Liver (tissue), 9 donors: Measurements from ENCODE around the gene SYNC. TPM values are rescaled to one million over a fixed set of nuclear protein-coding genes. Genes with fewer than 3 reads are reported as not detected.

Source experiments
- DNase-seq: peaks from one replicate; pipeline ENCODE4 v3.0.0-alpha.2; 2017; ENCODE audit warnings: low spot score
- H3K27ac ChIP-seq, 2 donors: one replicate each; pipeline ENCODE4 v1.7.0; 2013; ENCODE audit warnings: inconsistent platforms in 2 of 2, low read length in 2 of 2, control low read depth in 1 of 2, low read depth in 1 of 2, mild to moderate bottlenecking in 1 of 2
- H3K27me3 ChIP-seq, 4 donors: one replicate each; pipeline versions ENCODE4 v1.6.1 to v1.7.0; 2013; ENCODE audit warnings: low read length in 3 of 4, inconsistent platforms in 1 of 4, mild to moderate bottlenecking in 1 of 4, moderate library complexity in 1 of 4; ENCODE audit not compliant: control insufficient read depth in 4 of 4, insufficient read depth in 4 of 4
- H3K36me3 ChIP-seq, 4 donors: one replicate each; pipeline versions ENCODE4 v1.6.1 to v1.7.0; 2013; ENCODE audit warnings: low read length in 3 of 4, mild to moderate bottlenecking in 3 of 4, low read depth in 1 of 4, moderate library complexity in 1 of 4; ENCODE audit not compliant: control insufficient read depth in 4 of 4, insufficient read depth in 3 of 4
- H3K4me1 ChIP-seq, 4 donors: one replicate each; pipeline versions ENCODE4 v1.6.1 to v1.7.0; 2013; ENCODE audit warnings: low read length in 3 of 4, mild to moderate bottlenecking in 3 of 4, moderate library complexity in 1 of 4; ENCODE audit not compliant: control insufficient read depth in 4 of 4, insufficient read depth in 4 of 4
- H3K4me3 ChIP-seq, 3 donors: one replicate each; pipeline versions ENCODE4 v1.6.1 to v1.7.0; 2013; ENCODE audit warnings: low read length in 3 of 3, control low read depth in 1 of 3, low read depth in 1 of 3, mild to moderate bottlenecking in 1 of 3
- H3K9ac ChIP-seq, 2 donors: one replicate each; pipeline ENCODE4 v1.7.0; 2013; ENCODE audit warnings: low read length in 2 of 2, mild to moderate bottlenecking in 2 of 2, moderate library complexity in 2 of 2, control low read depth in 1 of 2, low read depth in 1 of 2
- H3K9me3 ChIP-seq, 4 donors: one replicate each; pipeline versions ENCODE4 v1.6.1 to v1.7.0; 2013; ENCODE audit warnings: low read length in 3 of 4; ENCODE audit not compliant: control insufficient read depth in 4 of 4
- ATF3 ChIP-seq: IDR thresholded peaks from 2 replicates; pipeline ENCODE4 v1.6.1; 2016; ENCODE audit warnings: antibody characterized with exemption
- CTCF ChIP-seq: fragments of 150-350 bp; IDR thresholded peaks from 2 replicates; pipeline ENCODE4 v1.5.1; 2017; ENCODE audit warnings: improper control_type of control experiment, low read depth, low read length; ENCODE audit not compliant: missing input control
- EGR1 ChIP-seq, 2 donors: IDR thresholded peaks; 2 replicates each; pipeline ENCODE4 v1.6.1; 2016 to 2018; ENCODE audit warnings: antibody characterized with exemption in 2 of 2, low read depth in 2 of 2
- FOXA1 ChIP-seq: IDR thresholded peaks from 2 replicates; pipeline ENCODE4 v1.6.1; 2016; ENCODE audit warnings: antibody characterized with exemption
- FOXA2 ChIP-seq: IDR thresholded peaks from 2 replicates; pipeline ENCODE4 v1.6.1; 2016; ENCODE audit warnings: antibody characterized with exemption
- HNF4A ChIP-seq, 2 donors: conservative IDR thresholded peaks; 2 replicates each; pipeline ENCODE4 v1.6.1; 2016; ENCODE audit warnings: antibody characterized with exemption in 2 of 2, mild to moderate bottlenecking in 2 of 2
- HNF4G ChIP-seq: IDR thresholded peaks from 2 replicates; pipeline ENCODE4 v1.6.1; 2016; ENCODE audit warnings: antibody characterized with exemption
- JUND ChIP-seq, 2 donors: IDR thresholded peaks; 2 replicates each; pipeline ENCODE4 v1.6.1; 2016; ENCODE audit warnings: antibody characterized with exemption in 2 of 2
- MAX ChIP-seq: IDR thresholded peaks from 2 replicates; pipeline ENCODE4 v1.6.1; 2016; ENCODE audit warnings: antibody characterized with exemption
- NR2F2 ChIP-seq: IDR thresholded peaks from 2 replicates; pipeline ENCODE4 v1.6.1; 2016; ENCODE audit warnings: antibody characterized with exemption
- RAD21 ChIP-seq, 2 donors: IDR thresholded peaks; 2 replicates each; pipeline ENCODE4 v1.6.1; 2016; ENCODE audit warnings: antibody characterized with exemption in 2 of 2, mild to moderate bottlenecking in 2 of 2
- RXRA ChIP-seq, 2 donors: IDR thresholded peaks; 2 replicates each; pipeline ENCODE4 v1.6.1; 2017 to 2018; ENCODE audit warnings: antibody characterized with exemption in 2 of 2, mild to moderate bottlenecking in 1 of 2
- SP1 ChIP-seq: IDR thresholded peaks from 2 replicates; pipeline ENCODE4 v1.6.1; 2018; ENCODE audit warnings: antibody characterized with exemption, mild to moderate bottlenecking
- TAF1 ChIP-seq: conservative IDR thresholded peaks from 2 replicates; pipeline ENCODE4 v1.6.1; 2016; ENCODE audit warnings: antibody characterized with exemption, mild to moderate bottlenecking
- YY1 ChIP-seq: IDR thresholded peaks from 2 replicates; pipeline ENCODE4 v1.6.1; 2016; ENCODE audit warnings: antibody characterized with exemption, mild to moderate bottlenecking
- ZBTB33 ChIP-seq: IDR thresholded peaks from 2 replicates; pipeline ENCODE4 v1.6.1; 2016; ENCODE audit warnings: antibody characterized with exemption
- WGBS: extraction: QIAGEN DNeasy Blood & Tissue Kit; methylation state at CpG from one replicate; pipeline ENCODE4 v1.1.7; 2013; 5-methylcytosine and 5-hydroxymethylcytosine counted together
- polyA plus RNA-seq, 2 donors: library from polyadenylated mRNA; stranded (reverse) in 1 of 2; unstranded in 1 of 2; fragments of 200-250 nt in 1 of 2; fragments of >200 nt in 1 of 2; fragmentation: Nextera tagmentation in 1 of 2; extraction: Ambion mirVana in 1 of 2; gene quantifications; one replicate each; pipeline versions ENCODE4 v1.2.1 to v1.2.3, GENCODE V29; 2013 to 2015
- total RNA-seq, 2 donors: library from RNA; depleted of rRNA; stranded (reverse); fragments of >200 nt; gene quantifications; one replicate each; pipeline ENCODE4 v1.2.3, GENCODE V29; 2014
- TF ChIP-seq, protein P1 (sequence below): IDR thresholded peaks from 2 replicates; pipeline ENCODE4 v1.6.1; 2016; ENCODE audit warnings: antibody characterized with exemption, mild to moderate bottlenecking
- donor health status: healthy.
- donor health status: healthy.
- donor health status: healthy.
- donor health status: healthy.
- donor health status: healthy.

The SYNC gene
- total and polyA plus RNA-seq, 4 donors = 0.23 to 1.5 (median 0.31) TPM

DNA sequence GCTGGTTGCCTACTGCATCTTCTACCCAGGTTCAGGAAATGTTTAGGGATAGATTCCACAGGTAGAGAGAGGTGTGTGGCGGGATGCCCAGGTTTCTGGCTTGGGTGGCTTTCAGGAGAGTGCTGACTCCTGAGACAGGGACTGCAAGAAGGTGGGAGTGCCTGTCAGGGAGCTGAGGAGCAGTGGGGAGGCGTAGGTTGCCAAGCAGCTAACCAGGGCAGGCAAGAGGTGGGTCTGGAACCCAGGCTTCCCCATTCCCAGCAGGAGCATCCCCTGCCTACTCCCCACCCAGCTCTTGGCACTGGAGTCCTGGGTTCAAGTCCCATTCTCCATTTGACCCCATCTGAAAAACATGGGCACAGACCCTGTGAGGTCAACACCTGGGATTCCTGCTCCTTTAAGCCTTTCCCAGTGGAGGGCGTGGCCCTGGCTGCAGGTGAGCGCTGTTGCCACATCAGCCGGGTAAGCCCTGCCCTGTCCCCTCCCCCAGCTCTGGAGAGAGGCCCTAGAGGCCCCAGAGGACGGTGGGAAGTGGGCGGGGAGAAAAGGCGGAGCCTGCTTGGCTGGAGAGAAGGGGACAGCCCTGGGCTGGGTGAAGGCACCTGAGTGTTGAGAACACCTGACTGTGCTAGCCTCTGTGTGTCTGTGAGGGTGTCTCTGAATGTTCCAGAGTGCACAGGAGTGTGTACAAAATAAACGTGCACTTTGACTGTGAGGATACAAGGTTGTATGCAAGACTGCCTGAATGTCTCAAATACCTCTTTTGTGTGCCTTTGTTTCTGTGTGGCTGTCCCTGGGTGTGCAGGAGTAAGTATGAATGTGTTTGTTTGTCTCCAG is 14.0 kb upstream of the SYNC start (continued):
- no peak for TF ChIP-seq CTCF
- no peak for TF ChIP-seq JUND (IDR thresholded peaks at IDR 0.05)
- TF ChIP-seq RAD21 (IDR thresholded peaks at IDR 0.05) = peak in 1 of 2 donors; percentile 61

GRCh38 chr1:32715901-32716311 is 13.3 kb upstream of the SYNC start:
- H3K4me3 ChIP-seq = no peak overlapping the region
- H3K27me3 ChIP-seq = no peaks in the 10 kb centered on the region
- no peak overlapping the region for H3K9ac ChIP-seq
- H3K36me3 ChIP-seq = no peaks in the 10 kb centered on the region
- H3K9me3 ChIP-seq = no peaks in the 10 kb centered on the region
- TF ChIP-seq FOXA1 (no peak), RXRA (IDR thresholded peaks at IDR 0.05) (no peak), MAX (no peak), HNF4G (no peak), TAF1 (no peak), JUND (IDR thresholded peaks at IDR 0.05) (no peak), ZBTB33 (no peak), EGR1 (IDR thresholded peaks at IDR 0.05; ENCODE audit: low read depth in 2 of 2) (no peak)
- H3K4me1 ChIP-seq = peaks cover 2 to 13% (median 4%) of the 10 kb centered on the region in 4 donors
- no peak overlapping the region for H3K27ac ChIP-seq
- DNase-seq = no peak
- 87% methylated on average over 4 of the region's 4 CpGs for WGBS

- WGBS = 61% methylated on average over 4 of the region's 4 CpGs
- no peaks in the 10 kb centered on the region for H3K36me3 ChIP-seq
- DNase-seq = peak; percentile 50
- no peak overlapping the region for H3K9ac ChIP-seq
- H3K4me3 ChIP-seq = no peak overlapping the region
- peaks cover 2 to 13% (median 4%) of the 10 kb centered on the region in 4 donors for H3K4me1 ChIP-seq
- no peak overlapping the region for H3K27ac ChIP-seq
- no peaks in the 10 kb centered on the region for H3K9me3 ChIP-seq
- no peaks in the 10 kb centered on the region for H3K27me3 ChIP-seq
- no peak for TF ChIP-seq RAD21 (IDR thresholded peaks at IDR 0.05)
- no peak for TF ChIP-seq MAX
- TF ChIP-seq RXRA (IDR thresholded peaks at IDR 0.05) = no peak
- peak; percentile 63 for TF ChIP-seq FOXA2
- TF ChIP-seq FOXA1 = no peak
- no peak for TF ChIP-seq ATF3
- TF ChIP-seq YY1 = no peak
- TF ChIP-seq NR2F2 = no peak
- no peak for TF ChIP-seq HNF4G
- TF ChIP-seq HNF4A (conservative IDR thresholded peaks at IDR 0.05) = peak; percentile 14 to 36
- TF ChIP-seq CTCF = no peak
- no peak for TF ChIP-seq EGR1 (IDR thresholded peaks at IDR 0.05; ENCODE audit: low read depth in 2 of 2)
- TF ChIP-seq JUND (IDR thresholded peaks at IDR 0.05) = no peak
- no peak for TF ChIP-seq SP1
- TF ChIP-seq, protein P1, sequence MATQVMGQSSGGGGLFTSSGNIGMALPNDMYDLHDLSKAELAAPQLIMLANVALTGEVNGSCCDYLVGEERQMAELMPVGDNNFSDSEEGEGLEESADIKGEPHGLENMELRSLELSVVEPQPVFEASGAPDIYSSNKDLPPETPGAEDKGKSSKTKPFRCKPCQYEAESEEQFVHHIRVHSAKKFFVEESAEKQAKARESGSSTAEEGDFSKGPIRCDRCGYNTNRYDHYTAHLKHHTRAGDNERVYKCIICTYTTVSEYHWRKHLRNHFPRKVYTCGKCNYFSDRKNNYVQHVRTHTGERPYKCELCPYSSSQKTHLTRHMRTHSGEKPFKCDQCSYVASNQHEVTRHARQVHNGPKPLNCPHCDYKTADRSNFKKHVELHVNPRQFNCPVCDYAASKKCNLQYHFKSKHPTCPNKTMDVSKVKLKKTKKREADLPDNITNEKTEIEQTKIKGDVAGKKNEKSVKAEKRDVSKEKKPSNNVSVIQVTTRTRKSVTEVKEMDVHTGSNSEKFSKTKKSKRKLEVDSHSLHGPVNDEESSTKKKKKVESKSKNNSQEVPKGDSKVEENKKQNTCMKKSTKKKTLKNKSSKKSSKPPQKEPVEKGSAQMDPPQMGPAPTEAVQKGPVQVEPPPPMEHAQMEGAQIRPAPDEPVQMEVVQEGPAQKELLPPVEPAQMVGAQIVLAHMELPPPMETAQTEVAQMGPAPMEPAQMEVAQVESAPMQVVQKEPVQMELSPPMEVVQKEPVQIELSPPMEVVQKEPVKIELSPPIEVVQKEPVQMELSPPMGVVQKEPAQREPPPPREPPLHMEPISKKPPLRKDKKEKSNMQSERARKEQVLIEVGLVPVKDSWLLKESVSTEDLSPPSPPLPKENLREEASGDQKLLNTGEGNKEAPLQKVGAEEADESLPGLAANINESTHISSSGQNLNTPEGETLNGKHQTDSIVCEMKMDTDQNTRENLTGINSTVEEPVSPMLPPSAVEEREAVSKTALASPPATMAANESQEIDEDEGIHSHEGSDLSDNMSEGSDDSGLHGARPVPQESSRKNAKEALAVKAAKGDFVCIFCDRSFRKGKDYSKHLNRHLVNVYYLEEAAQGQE = no peak
Measured at GRCh38 chr1:32714277-32714676, 11.7 kb upstream of the SYNC start.
